ENCODE results near the gene XPO6. TPM values are rescaled to one million over a fixed set of nuclear protein-coding genes. Genes with fewer than 3 reads are reported as not detected.

The XPO6 gene
- total and polyA plus RNA-seq, 7 donors = 16.7 to 46.5 (median 26.4) TPM

DNA sequence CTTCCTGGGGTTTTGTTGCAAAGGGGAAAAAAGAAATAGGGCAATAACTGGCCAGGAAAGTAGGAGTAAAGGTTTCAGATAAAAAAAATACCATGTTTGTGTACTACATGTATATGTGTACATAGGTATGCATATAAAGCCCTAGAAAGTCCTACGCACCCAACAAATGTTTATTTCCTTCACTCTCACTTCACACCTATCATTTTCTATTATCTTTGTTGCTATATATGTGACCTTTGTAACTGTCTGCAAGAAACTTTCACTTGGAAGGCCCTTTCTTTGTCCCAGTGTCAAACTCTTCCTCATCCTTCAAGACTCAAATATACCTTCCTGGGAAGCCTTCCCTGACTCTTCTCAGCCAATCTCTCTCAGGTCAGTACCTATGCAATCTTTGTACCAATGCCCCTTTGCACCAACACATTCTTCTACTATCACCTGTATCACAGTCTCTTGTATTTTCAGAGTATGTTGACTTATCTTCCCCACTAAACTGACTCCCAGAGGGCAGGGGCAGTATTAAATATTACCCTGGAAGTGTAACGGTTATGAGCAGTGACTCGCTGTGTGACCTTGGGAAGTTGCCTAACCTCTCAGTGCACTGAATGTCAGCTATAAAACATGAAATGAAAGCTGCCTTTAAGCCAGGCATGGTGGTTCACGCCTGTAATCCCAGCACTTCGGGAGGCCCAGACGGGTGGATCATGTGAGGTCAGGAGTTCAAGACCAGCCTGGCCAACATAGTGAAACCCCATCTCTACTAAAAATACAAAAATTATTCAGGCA is 6.5 kb downstream of the XPO6 start:
- intact Hi-C loops (cut with DNase I) = no loop called here
- H3K36me3 ChIP-seq (ENCODE audit: insufficient read depth in 1 of 2, low read depth in 1 of 2) = peaks cover 0 to 86% of the 10 kb centered on the region in 2 donors
- no peak for ATAC-seq

DNA sequence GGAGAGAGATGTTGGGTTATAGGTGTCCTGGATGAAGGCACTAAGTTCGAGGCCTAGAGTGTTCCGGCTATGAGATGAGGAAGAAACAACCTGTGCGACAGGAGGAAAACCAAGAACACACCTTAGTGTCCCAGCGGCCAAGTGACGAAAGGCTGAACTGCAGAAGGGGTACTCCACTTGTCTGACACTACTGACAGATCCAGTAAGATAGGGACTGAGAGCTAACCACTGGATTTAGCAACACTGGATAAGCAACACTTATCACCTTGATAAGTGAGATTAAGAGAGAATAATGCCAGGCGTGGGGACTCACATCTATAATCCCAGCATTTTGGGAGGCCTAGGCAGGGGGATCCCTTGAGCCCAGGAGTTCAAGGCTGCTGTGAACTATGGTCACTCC is 7.1 kb downstream of the XPO6 start:
- Histone ChIP-seq H3K9me3 (no peaks in the 10 kb centered on the region), H3K27me3 (ENCODE audit: insufficient read depth in 3 of 3, low read length in 2 of 3) (no peaks in the 10 kb centered on the region), H3K4me1 (peaks cover 9% of the 10 kb centered on the region), H3K27ac (no peak overlapping the region), H3K4me3 (no peak overlapping the region), H3K36me3 (ENCODE audit: insufficient read depth in 1 of 2, low read depth in 1 of 2) (peaks cover 0 to 85% of the 10 kb centered on the region in 2 donors)
- TF ChIP-seq, protein P1, sequence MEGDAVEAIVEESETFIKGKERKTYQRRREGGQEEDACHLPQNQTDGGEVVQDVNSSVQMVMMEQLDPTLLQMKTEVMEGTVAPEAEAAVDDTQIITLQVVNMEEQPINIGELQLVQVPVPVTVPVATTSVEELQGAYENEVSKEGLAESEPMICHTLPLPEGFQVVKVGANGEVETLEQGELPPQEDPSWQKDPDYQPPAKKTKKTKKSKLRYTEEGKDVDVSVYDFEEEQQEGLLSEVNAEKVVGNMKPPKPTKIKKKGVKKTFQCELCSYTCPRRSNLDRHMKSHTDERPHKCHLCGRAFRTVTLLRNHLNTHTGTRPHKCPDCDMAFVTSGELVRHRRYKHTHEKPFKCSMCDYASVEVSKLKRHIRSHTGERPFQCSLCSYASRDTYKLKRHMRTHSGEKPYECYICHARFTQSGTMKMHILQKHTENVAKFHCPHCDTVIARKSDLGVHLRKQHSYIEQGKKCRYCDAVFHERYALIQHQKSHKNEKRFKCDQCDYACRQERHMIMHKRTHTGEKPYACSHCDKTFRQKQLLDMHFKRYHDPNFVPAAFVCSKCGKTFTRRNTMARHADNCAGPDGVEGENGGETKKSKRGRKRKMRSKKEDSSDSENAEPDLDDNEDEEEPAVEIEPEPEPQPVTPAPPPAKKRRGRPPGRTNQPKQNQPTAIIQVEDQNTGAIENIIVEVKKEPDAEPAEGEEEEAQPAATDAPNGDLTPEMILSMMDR (IDR thresholded peaks at IDR 0.05) = no peak
- DNase-seq (no peak), ATAC-seq (no peak)
- intact Hi-C loops (cut with DNase I) = no loop called here
- WGBS, 3 donors = 85 to 93% (median 93%) methylated on average over 6 of the region's 6 CpGs

More for the DNA sequence above, 6.5 kb downstream of the XPO6 start:
- TF ChIP-seq, protein P1 (IDR thresholded peaks at IDR 0.05) = no peak
- Histone ChIP-seq H3K27me3 (ENCODE audit: insufficient read depth in 3 of 3, low read length in 2 of 3) (no peaks in the 10 kb centered on the region), H3K4me1 (peaks cover 14% of the 10 kb centered on the region), H3K9me3 (no peaks in the 10 kb centered on the region), H3K4me3 (no peak overlapping the region), H3K27ac (no peak overlapping the region)
- no peak for DNase-seq
- WGBS, 3 donors = 92 to 96% (median 94%) methylated on average over 6 of the region's 6 CpGs

DNA sequence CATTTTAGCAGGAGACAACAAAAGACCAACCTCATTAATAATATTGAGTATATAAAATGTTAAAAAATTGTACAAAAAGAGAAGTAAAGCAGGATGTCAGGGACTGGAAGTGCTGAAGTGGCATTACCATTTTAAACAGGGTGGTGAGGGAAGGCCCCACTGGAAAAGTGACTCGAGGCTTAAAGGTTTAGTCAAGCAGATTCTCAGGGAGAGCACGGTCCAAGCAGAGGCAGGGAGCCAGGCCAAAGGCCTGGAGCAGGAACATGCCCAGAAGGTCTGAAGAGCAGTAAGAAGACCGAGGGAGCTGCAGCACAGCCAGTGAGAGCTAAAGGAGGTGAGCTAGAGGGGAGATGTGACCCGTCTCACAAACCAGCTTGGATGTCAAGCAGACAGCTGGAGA is 7.6 kb downstream of the XPO6 start:
- H3K4me1 ChIP-seq = peaks cover 9% of the 10 kb centered on the region
- 28 to 37% (median 33%) methylated on average over 4 of the region's 4 CpGs for WGBS, 3 donors
- intact Hi-C loops (cut with DNase I) = no loop called here

DNA sequence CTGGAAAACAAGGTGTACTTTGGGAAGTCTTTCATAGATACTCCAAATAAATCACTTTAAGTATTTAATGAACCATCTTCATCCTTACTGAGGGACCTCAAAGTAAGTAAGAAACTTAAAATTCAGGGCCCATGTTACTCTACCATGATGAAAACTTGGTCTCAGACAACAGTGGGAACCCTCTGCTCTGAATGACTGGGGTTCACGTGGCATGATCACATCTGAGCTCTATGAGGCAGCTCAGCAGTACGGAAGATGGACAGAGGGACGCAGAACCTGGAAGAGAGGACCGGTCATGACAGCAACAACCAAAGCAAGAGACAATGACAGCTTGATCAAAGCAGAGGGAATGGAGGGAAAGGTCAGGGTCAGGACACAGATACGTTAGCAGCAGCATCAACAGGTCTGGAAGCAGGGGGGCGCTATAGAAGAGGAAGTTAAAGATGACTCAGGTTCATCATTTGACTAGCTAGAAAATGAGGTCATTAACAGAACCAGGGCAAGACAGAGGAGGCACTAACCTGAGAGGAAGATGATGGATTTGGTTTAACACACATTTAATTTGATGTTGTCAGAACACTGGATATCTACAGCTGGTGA is 9.5 kb downstream of the XPO6 start:
- WGBS, 3 donors = 91 to 95% (median 93%) methylated on average over 6 of the region's 6 CpGs
- DNase-seq (no peak), ATAC-seq (no peak)
- intact Hi-C loops (cut with DNase I) = no loop called here
- H3K27ac ChIP-seq = no peak overlapping the region
- H3K27me3 ChIP-seq (ENCODE audit: insufficient read depth in 3 of 3, low read length in 2 of 3) = no peaks in the 10 kb centered on the region
- H3K4me1 ChIP-seq = peaks cover 5% of the 10 kb centered on the region
- H3K36me3 ChIP-seq (ENCODE audit: insufficient read depth in 1 of 2, low read depth in 1 of 2) = peaks cover 0 to 64% of the 10 kb centered on the region in 2 donors
- TF ChIP-seq, protein P1 (IDR thresholded peaks at IDR 0.05) = no peak
- H3K9me3 ChIP-seq = no peaks in the 10 kb centered on the region
- H3K4me3 ChIP-seq = no peak overlapping the region

More for the DNA sequence above, 7.6 kb downstream of the XPO6 start:
- H3K27ac ChIP-seq = no peak overlapping the region
- H3K9me3 ChIP-seq = no peaks in the 10 kb centered on the region
- peak in 3 of 4 donors; percentile 18 to 61 (median 45) for ATAC-seq
- no peaks in the 10 kb centered on the region for H3K27me3 ChIP-seq (ENCODE audit: insufficient read depth in 3 of 3, low read length in 2 of 3)
- H3K4me3 ChIP-seq = no peak overlapping the region
- H3K36me3 ChIP-seq (ENCODE audit: insufficient read depth in 1 of 2, low read depth in 1 of 2) = peaks cover 0 to 81% of the 10 kb centered on the region in 2 donors
- no peak for DNase-seq
- TF ChIP-seq, protein P1 (IDR thresholded peaks at IDR 0.05) = no peak

Measured in psoas muscle (tissue), 8 donors.